Endodermal cell (in vitro differentiated cells): ENCODE data around the gene SLC4A5. TPM values are rescaled to one million over a fixed set of nuclear protein-coding genes. Genes with fewer than 3 reads are reported as not detected.

Source experiments
- DNase-seq: peaks from one replicate; pipeline ENCODE4 v3.0.0-alpha.2; 2017
- H3K27ac ChIP-seq: 2 replicates; pipeline ENCODE4 v1.5.1; 2013; ENCODE audit warnings: mild to moderate bottlenecking, low read depth, low read length, moderate library complexity
- H3K27me3 ChIP-seq: 2 replicates; pipeline ENCODE4 v1.6.1; 2013; ENCODE audit warnings: mild to moderate bottlenecking, low read length, moderate library complexity; ENCODE audit not compliant: insufficient read depth, control insufficient read depth, poor library complexity, severe bottlenecking
- H3K36me3 ChIP-seq: 2 replicates; pipeline ENCODE4 v1.7.0; 2013; ENCODE audit warnings: mild to moderate bottlenecking, low read length, moderate library complexity; ENCODE audit not compliant: control insufficient read depth, insufficient read depth
- H3K4me1 ChIP-seq: one replicate; pipeline ENCODE4 v1.7.0; 2013; ENCODE audit warnings: low read length; ENCODE audit not compliant: control insufficient read depth, insufficient read depth
- H3K4me3 ChIP-seq: 2 replicates; pipeline ENCODE4 v1.5.1; 2013; ENCODE audit warnings: mild to moderate bottlenecking, low read length, moderate library complexity
- H3K9ac ChIP-seq: 2 replicates; pipeline ENCODE4 v1.6.1; 2013; ENCODE audit warnings: mild to moderate bottlenecking, low read length, moderate library complexity; ENCODE audit not compliant: poor library complexity, severe bottlenecking; ENCODE audit errors: extremely low read depth
- H3K9me3 ChIP-seq: 2 replicates; pipeline ENCODE4 v1.6.1; 2013; ENCODE audit warnings: mild to moderate bottlenecking, low read length, moderate library complexity; ENCODE audit not compliant: control insufficient read depth
- H3K27ac Mint-ChIP-seq: 2 replicates; pipeline ENCODE4 v1.8.0; 2020; ENCODE audit warnings: mixed read lengths
- H3K27me3 Mint-ChIP-seq: 2 replicates; pipeline ENCODE4 v1.8.0; 2021; ENCODE audit warnings: mild to moderate bottlenecking, mixed read lengths; ENCODE audit not compliant: insufficient read depth
- H3K36me3 Mint-ChIP-seq: 2 replicates; pipeline ENCODE4 v1.8.0; 2020; ENCODE audit warnings: low read depth, mixed read lengths
- H3K4me1 Mint-ChIP-seq: 2 replicates; pipeline ENCODE4 v1.8.0; 2020; ENCODE audit warnings: mixed read lengths
- H3K4me3 Mint-ChIP-seq: 2 replicates; pipeline ENCODE4 v1.8.0; 2020; ENCODE audit warnings: mild to moderate bottlenecking, moderate library complexity, mixed read lengths
- H3K9me3 Mint-ChIP-seq: 2 replicates; pipeline ENCODE4 v1.8.0; 2020; ENCODE audit warnings: mild to moderate bottlenecking, mixed read lengths
- WGBS, 2 experiments: methylation state at CpG; one replicate each; pipeline versions ENCODE4 v1.1.5 to v1.1.7; 2013; ENCODE audit warnings: missing lambda C conversion rate in 2 of 2, mixed read lengths in 1 of 2; ENCODE audit not compliant: insufficient coverage in 1 of 2, insufficient read length in 1 of 2; 5-methylcytosine and 5-hydroxymethylcytosine counted together
- total RNA-seq, 2 donors: library from RNA; stranded (reverse); fragmentation: NEBNext Ultra II Directional in 1 of 2; extraction: Animal tissue kit (Norgen Biotek cat#: 25700) in 1 of 2; gene quantifications; 2 replicates in 1 of 2; 3 replicates in 1 of 2; pipeline ENCODE4 v1.2.1, GENCODE V29; 2021
- TF ChIP-seq, protein P1 (sequence below): fragments of 200-600 bp; sonication (generic); conservative IDR thresholded peaks from 2 replicates; pipeline ENCODE4 v1.5.0; 2021; ENCODE audit warnings: antibody characterized with exemption, mild to moderate bottlenecking

The SLC4A5 gene
- total RNA-seq, 2 donors from 2014 or later = 2.5 to 3.7 TPM

- WGBS, 2 experiments = 77 to 91% methylated on average over 6 of the region's 6 CpGs
- Histone ChIP-seq H3K27ac (no peak overlapping the region), H3K9ac (no peak overlapping the region), H3K9me3 (no peaks in the 10 kb centered on the region), H3K4me3 (no peak overlapping the region), H3K36me3 (no peaks in the 10 kb centered on the region), H3K4me1 (no peaks in the 10 kb centered on the region), H3K27me3 (peaks cover 5% of the 10 kb centered on the region)
- no peaks in the 10 kb centered on the region for H3K36me3 Mint-ChIP-seq
- H3K9me3 Mint-ChIP-seq = no peaks in the 10 kb centered on the region
- TF ChIP-seq, protein P1, sequence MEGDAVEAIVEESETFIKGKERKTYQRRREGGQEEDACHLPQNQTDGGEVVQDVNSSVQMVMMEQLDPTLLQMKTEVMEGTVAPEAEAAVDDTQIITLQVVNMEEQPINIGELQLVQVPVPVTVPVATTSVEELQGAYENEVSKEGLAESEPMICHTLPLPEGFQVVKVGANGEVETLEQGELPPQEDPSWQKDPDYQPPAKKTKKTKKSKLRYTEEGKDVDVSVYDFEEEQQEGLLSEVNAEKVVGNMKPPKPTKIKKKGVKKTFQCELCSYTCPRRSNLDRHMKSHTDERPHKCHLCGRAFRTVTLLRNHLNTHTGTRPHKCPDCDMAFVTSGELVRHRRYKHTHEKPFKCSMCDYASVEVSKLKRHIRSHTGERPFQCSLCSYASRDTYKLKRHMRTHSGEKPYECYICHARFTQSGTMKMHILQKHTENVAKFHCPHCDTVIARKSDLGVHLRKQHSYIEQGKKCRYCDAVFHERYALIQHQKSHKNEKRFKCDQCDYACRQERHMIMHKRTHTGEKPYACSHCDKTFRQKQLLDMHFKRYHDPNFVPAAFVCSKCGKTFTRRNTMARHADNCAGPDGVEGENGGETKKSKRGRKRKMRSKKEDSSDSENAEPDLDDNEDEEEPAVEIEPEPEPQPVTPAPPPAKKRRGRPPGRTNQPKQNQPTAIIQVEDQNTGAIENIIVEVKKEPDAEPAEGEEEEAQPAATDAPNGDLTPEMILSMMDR = no peak
- peaks cover 4% of the 10 kb centered on the region for H3K27me3 Mint-ChIP-seq
- peaks cover 8% of the 10 kb centered on the region for H3K4me1 Mint-ChIP-seq
- no peak for DNase-seq
- no peak overlapping the region for H3K27ac Mint-ChIP-seq
- H3K4me3 Mint-ChIP-seq = no peak overlapping the region
These were observed 56.5 kb downstream of the SLC4A5 start for GRCh38 chr2:74286725-74287124.

- Mint-ChIP-seq H3K4me3 (no peak overlapping the region), H3K36me3 (no peaks in the 10 kb centered on the region)
- no peak overlapping the region for H3K4me3 ChIP-seq
These were observed 61.9 kb downstream of the SLC4A5 start for GRCh38 chr2:74281141-74281975.

GRCh38 chr2:74278694-74279093 lies 64.5 kb downstream of the SLC4A5 start:
- Mint-ChIP-seq H3K36me3 (no peaks in the 10 kb centered on the region), H3K4me1 (peaks cover 3% of the 10 kb centered on the region), H3K4me3 (no peak overlapping the region), H3K27me3 (peaks cover 61% of the 10 kb centered on the region), H3K9me3 (no peaks in the 10 kb centered on the region), H3K27ac (no peak overlapping the region)
- Histone ChIP-seq H3K4me3 (no peak overlapping the region), H3K9me3 (no peaks in the 10 kb centered on the region), H3K9ac (no peak overlapping the region), H3K27ac (no peak overlapping the region), H3K4me1 (no peaks in the 10 kb centered on the region), H3K27me3 (peaks cover 72% of the 10 kb centered on the region), H3K36me3 (no peaks in the 10 kb centered on the region)
- TF ChIP-seq, protein P1 = no peak
- DNase-seq = no peak
- 91 to 100% methylated on average over 1 to 4 of the region's 4 CpGs for WGBS, 2 experiments

More at GRCh38 chr2:74281141-74281975, 61.9 kb downstream of the SLC4A5 start:
- no peak for DNase-seq
- Mint-ChIP-seq H3K27ac (no peak overlapping the region), H3K4me1 (no peaks in the 10 kb centered on the region), H3K9me3 (no peaks in the 10 kb centered on the region), H3K27me3 (peaks cover 44% of the 10 kb centered on the region)
- peaks cover 45% of the 10 kb centered on the region for H3K27me3 ChIP-seq
- H3K4me1 ChIP-seq = no peaks in the 10 kb centered on the region
- TF ChIP-seq, protein P1 = no peak
- no peaks in the 10 kb centered on the region for H3K9me3 ChIP-seq
- H3K36me3 ChIP-seq = no peaks in the 10 kb centered on the region
- H3K27ac ChIP-seq = no peak overlapping the region
- 84 to 91% methylated on average over 7 to 10 of the region's 10 CpGs for WGBS, 2 experiments
- H3K9ac ChIP-seq = no peak overlapping the region
